A549 (cell line): ENCODE measurements around the gene RAX2.

ENCODE experiments used
- CTCF ChIP-seq: fragments of >200 bp; sonication (Bioruptor Twin); formaldehyde crosslinking; IDR thresholded peaks from 3 replicates; pipeline ENCODE4 v1.5.1; 2016
- RNF2 ChIP-seq: fragments of 200-600 bp; sonication (generic); IDR thresholded peaks from 2 replicates; pipeline ENCODE4 v1.6.1; 2016; ENCODE audit warnings: low read depth, mild to moderate bottlenecking, antibody characterized with exemption, moderate library complexity, borderline replicate concordance

GRCh38 chr19:3752492-3752891 lies 19.5 kb downstream of the RAX2 start:
- TF ChIP-seq CTCF (no peak), RNF2 (no peak)
